NCI-H526 (cell line): ENCODE results near the gene MRFAP1L1.

Experiments used
- DNase-seq, 2 experiments: peaks; one replicate each; lab custom pipeline; 2025; lab: John Stamatoyannopoulos, UW

Gene MRFAP1L1

GRCh38 chr4:6660430-6660829 lies 49.2 kb downstream of the MRFAP1L1 start:
- DNase-seq, result no peak

- DNase-seq, result no peak
Observed at GRCh38 chr4:6659897-6660296, 49.8 kb downstream of the MRFAP1L1 start.

DNA sequence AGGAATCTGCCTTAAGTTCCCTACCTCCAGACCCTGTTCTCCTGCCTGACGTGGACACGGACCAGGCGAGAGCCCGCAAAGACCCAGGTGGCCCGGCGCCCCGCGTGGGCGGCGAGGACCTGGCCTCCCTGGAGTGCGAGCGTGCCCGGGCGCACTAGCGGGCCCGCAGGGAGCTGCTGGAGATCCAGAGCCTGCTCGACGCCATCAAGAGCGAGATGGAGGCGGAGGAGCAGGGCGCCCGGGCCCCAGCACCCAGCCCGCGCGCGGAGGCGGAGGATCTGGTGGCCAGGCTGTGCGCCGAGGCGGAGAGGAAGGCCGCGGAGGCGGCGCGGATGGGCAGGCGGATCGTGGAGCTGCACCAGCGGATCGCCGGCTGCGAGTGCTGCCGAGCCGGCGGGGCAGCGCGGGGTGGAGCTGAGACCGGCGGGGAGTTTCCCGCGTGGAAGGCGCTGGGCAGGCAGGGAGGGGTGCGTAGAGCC lies 51.0 kb downstream of the MRFAP1L1 start:
- no peak for DNase-seq

- DNase-seq, result no peak
Observed at GRCh38 chr4:6658209-6658595, 51.5 kb downstream of the MRFAP1L1 start.
